Endothelial cell of umbilical vein (primary cell): ENCODE data around the gene RELN. TPM values are rescaled to one million over a fixed set of nuclear protein-coding genes. Genes with fewer than 3 reads are reported as not detected.

ENCODE experiments used
- BruUV-seq: library from RNA; stranded (reverse); fragments of 400-500 nt; replicated peaks from 2 replicates; lab custom pipeline; 2021; lab: Mats Ljungman, UMichigan
- CTCF ChIA-PET: fragments of 300-600, 350-600 bp; sonication (Branson Sonifier 250); formaldehyde crosslinking; loops from one replicate; lab custom pipeline; 2021; ENCODE audit warnings: antibody characterized with exemption, inconsistent platforms; lab: Charles Lee
- POLR2A ChIA-PET: fragments of 300-600, 350-600 bp; sonication (Branson Sonifier 250); formaldehyde crosslinking; loops from one replicate; lab custom pipeline; 2021; ENCODE audit warnings: antibody characterized with exemption, inconsistent platforms; lab: Charles Lee
- DNase-seq: peaks from one replicate; pipeline ENCODE4 v3.0.0-alpha.2; 2011; ENCODE audit warnings: low read depth, low spot score
- FAIRE-seq: peaks from 2 replicates; lab custom pipeline; 2011; peaks lifted over from hg19 to GRCh38; lab: Jason Lieb, UNC
- H2AFZ ChIP-seq: 2 replicates; pipeline ENCODE4 v1.6.0; 2012; ENCODE audit warnings: low read depth, low read length, control low read depth, inconsistent platforms
- H3K27ac ChIP-seq: 2 replicates; pipeline ENCODE4 v1.5.1; 2011; ENCODE audit warnings: low read depth, mild to moderate bottlenecking, control low read depth, low read length, moderate library complexity; ENCODE audit not compliant: insufficient read depth
- H3K27me3 ChIP-seq, 2 experiments: 2 replicates each; pipeline versions ENCODE4 v1.6.0 to v1.6.1; 2011; ENCODE audit warnings: low read length in 2 of 2, mixed read lengths in 1 of 2; ENCODE audit not compliant: control insufficient read depth in 2 of 2, insufficient read depth in 2 of 2
- H3K36me3 ChIP-seq, 2 experiments: 2 replicates in 1 of 2; 3 replicates in 1 of 2; pipeline ENCODE4 v1.5.1; 2011; ENCODE audit warnings: low read length in 2 of 2, mild to moderate bottlenecking in 1 of 2, moderate library complexity in 1 of 2; ENCODE audit not compliant: control insufficient read depth in 2 of 2, insufficient read depth in 2 of 2; ENCODE audit errors: extremely low read depth in 1 of 2
- H3K4me1 ChIP-seq: 3 replicates; pipeline ENCODE4 v1.5.1; 2011; ENCODE audit warnings: mild to moderate bottlenecking, low read length; ENCODE audit not compliant: control insufficient read depth, insufficient read depth; ENCODE audit errors: extremely low read depth
- H3K4me2 ChIP-seq: 2 replicates; pipeline ENCODE4 v1.6.1; 2011; ENCODE audit warnings: low read length, control low read depth, mixed read lengths; ENCODE audit not compliant: insufficient read depth
- H3K4me3 ChIP-seq, 3 experiments: fragments of 200-600 bp in 1 of 3; sonication (generic), shearing (Covaris generic) in 1 of 3; replicated peaks in 1 of 3; 2 replicates each; pipeline ENCODE4 v1.5.1; 2011 to 2016; ENCODE audit warnings: control low read depth in 3 of 3, low read length in 3 of 3, mild to moderate bottlenecking in 2 of 3, inconsistent platforms in 1 of 3, low read depth in 1 of 3, moderate library complexity in 1 of 3; ENCODE audit not compliant: insufficient read depth in 1 of 3
- H3K79me2 ChIP-seq: 2 replicates; pipeline ENCODE4 v1.6.0; 2012; ENCODE audit warnings: low read length, inconsistent platforms; ENCODE audit not compliant: control insufficient read depth, insufficient read depth
- H3K9ac ChIP-seq: replicated peaks from 2 replicates; pipeline ENCODE3; 2011; ENCODE audit warnings: low read length, control low read depth; ENCODE audit not compliant: insufficient read depth; ENCODE audit errors: extremely low read depth
- H3K9me1 ChIP-seq: replicated peaks from 3 replicates; pipeline ENCODE4 v1.6.0; 2011; ENCODE audit warnings: mild to moderate bottlenecking, low read length; ENCODE audit not compliant: control insufficient read depth, insufficient read depth; ENCODE audit errors: extremely low read depth
- H3K9me3 ChIP-seq: replicated peaks from 2 replicates; pipeline ENCODE4 v1.5.1; 2012; ENCODE audit warnings: low read length, inconsistent platforms; ENCODE audit not compliant: control insufficient read depth, insufficient read depth
- H4K20me1 ChIP-seq: replicated peaks from 2 replicates; pipeline ENCODE3; 2011; ENCODE audit warnings: mild to moderate bottlenecking, low read length; ENCODE audit not compliant: control insufficient read depth, insufficient read depth; ENCODE audit errors: extremely low read depth
- CTCF ChIP-seq, 2 donors: IDR thresholded peaks; 1 replicate in 1 of 2; 2 replicates in 1 of 2; pipeline ENCODE4 v1.5.1; 2011; ENCODE audit warnings: low read length in 2 of 2, mild to moderate bottlenecking in 2 of 2, moderate library complexity in 2 of 2, control low read depth in 1 of 2, inconsistent platforms in 1 of 2, low read depth in 1 of 2; ENCODE audit not compliant: insufficient read depth in 1 of 2; ENCODE audit errors: extremely low read depth in 1 of 2
- FOS ChIP-seq: IDR thresholded peaks from 2 replicates; pipeline ENCODE4 v1.6.1; 2011; ENCODE audit warnings: mild to moderate bottlenecking, low read length, moderate library complexity, borderline replicate concordance; ENCODE audit not compliant: insufficient read depth
- GATA2 ChIP-seq: IDR thresholded peaks from 2 replicates; pipeline ENCODE4 v1.7.0; 2011; ENCODE audit warnings: low read depth, mild to moderate bottlenecking, moderate library complexity, mixed read lengths, low read length; ENCODE audit not compliant: insufficient read length, insufficient read depth
- JUN ChIP-seq: IDR thresholded peaks from 2 replicates; pipeline ENCODE4 v1.6.1; 2011; ENCODE audit warnings: borderline replicate concordance, low read depth; ENCODE audit not compliant: insufficient read length, insufficient read depth
- MAX ChIP-seq: IDR thresholded peaks from 2 replicates; pipeline ENCODE4 v1.6.1; 2011; ENCODE audit not compliant: insufficient read depth, insufficient read length
- MYC ChIP-seq: IDR thresholded peaks from one replicate; pipeline ENCODE4 v1.6.1; 2011; ENCODE audit warnings: mild to moderate bottlenecking, low read depth, low read length
- POLR2A ChIP-seq: IDR thresholded peaks from 2 replicates; pipeline ENCODE4 v1.6.1; 2012; ENCODE audit warnings: low read depth, mild to moderate bottlenecking, control low read depth, low read length
- POLR2AphosphoS5 ChIP-seq: IDR thresholded peaks from 2 replicates; pipeline ENCODE4 v1.6.1; 2012; ENCODE audit warnings: low read depth, mild to moderate bottlenecking, control low read depth, low read length, moderate library complexity; ENCODE audit not compliant: insufficient read depth
- dilution Hi-C: fragments of 300-500 bp; cut with MboI; formaldehyde crosslinking; loops from one replicate; pipeline ENCODE4 v1.15.0; 2019; ENCODE audit warnings: low sequenced_read_pairs; ENCODE audit not compliant: extremely low pct_ligation_motif_present
- intact Hi-C: fragments of 100-400 bp; cut with micrococcal nuclease; formaldehyde crosslinking; loops from one replicate; pipeline ENCODE4 v1.10.0; 2022
- polyA plus RNA-seq, 4 experiments: library from polyadenylated mRNA; depleted of rRNA in 3 of 4; stranded (reverse) in 3 of 4; unstranded in 1 of 4; fragments of >200 nt; gene quantifications; 2 replicates each; pipeline versions ENCODE4 v1.2.1 to v1.2.3, GENCODE V29; 2011 to 2012; ENCODE audit warnings: missing spikeins in 1 of 4
- total RNA-seq: library from RNA; stranded (reverse); gene quantifications from 2 replicates; pipeline ENCODE4 v1.2.3, GENCODE V29; 2021

RELN gene
- total and polyA plus RNA-seq, 2 donors (not counting 3 experiments of a cell fraction or from before 2014, with no cell fraction given): 0.15 to 0.22 TPM

- Histone ChIP-seq H3K36me3 (no peaks in the 10 kb centered on the region), H2AFZ (no peak overlapping the region), H3K9me3 (no peaks in the 10 kb centered on the region), H3K9ac (no peak overlapping the region), H3K27ac (no peak overlapping the region), H4K20me1 (no peaks in the 10 kb centered on the region), H3K4me1 (no peaks in the 10 kb centered on the region), H3K4me2 (no peak overlapping the region), H3K9me1 (no peaks in the 10 kb centered on the region), H3K79me2 (no peaks in the 10 kb centered on the region), H3K4me3 (no peak overlapping the region), H3K27me3 (no peaks in the 10 kb centered on the region)
- ChIA-PET POLR2A (interaction anchor here (0.6 kb wide), 1 partner anchor 135 kb away, joined by 3 read pairs; no protein-coding TSS in a partner anchor), CTCF (interaction anchor here (1.2 kb wide), 1 partner anchor 14 kb away, joined by 3 read pairs; no protein-coding TSS in a partner anchor)
- no TSS peak for BruUV-seq
- no peak for DNase-seq
- intact Hi-C loops (no loop called here), dilution Hi-C loops (no loop called here)
- no peak for FAIRE-seq
- no peak for TF ChIP-seq MAX
- TF ChIP-seq MYC: no peak
- no peak for TF ChIP-seq POLR2A
- no peak for TF ChIP-seq CTCF (IDR thresholded peaks at IDR 0.05; ENCODE audit: extremely low read depth in 1 of 2, insufficient read depth in 1 of 2, low read depth in 1 of 2, low read length in 2 of 2)
- TF ChIP-seq GATA2: no peak
- TF ChIP-seq JUN: no peak
- no peak for TF ChIP-seq POLR2AphosphoS5
- TF ChIP-seq FOS: no peak
Measured at GRCh38 chr7:103865442-103865841, 124.0 kb downstream of the RELN start.
